KBM-7 (cell line): ENCODE data around the gene ACSM2B.
A peak's percentile ranks its signal among the peaks of the same experiment; 100 is the strongest.
"Not testable (repeated sequence)": the region's sequence is repeated elsewhere in the genome, so short reads cannot be mapped to it uniquely, and the experiment has no call there.

ENCODE experiments used
- DNase-seq: peaks from one replicate; pipeline ENCODE4 v3.0.0-alpha.2; 2015
- in situ Hi-C: fragments of 300-500 bp; cut with MboI; formaldehyde crosslinking; loops from 2 replicates; pipeline ENCODE4 v1.14.3; 2020; ENCODE audit warnings: low sequenced_read_pairs, low pct_unique_long_range_greater_than_20kb, mixed read lengths

Gene ACSM2B

GRCh38 chr16:20576145-20576544 lies at the start of gene ACSM2B:
Gene ACSM2B (minus strand): TSS chr16:20576367. CDS start chr16:20564845, 11,522 bp downstream.
- DNase-seq, in situ Hi-C loops: not testable (repeated sequence)

- DNase-seq, result no peak
- in situ Hi-C loops, result no loop called here
These were observed 49.0 kb upstream of the ACSM2B start for GRCh38 chr16:20624882-20625807.

GRCh38 chr16:20624205-20624604 lies 48.0 kb upstream of the ACSM2B start:
- DNase-seq, result no peak
- in situ Hi-C loops, result no loop called here

- DNase-seq, result no peak
- in situ Hi-C loops, result no loop called here
These were observed 46.3 kb upstream of the ACSM2B start for GRCh38 chr16:20622498-20622870.

GRCh38 chr16:20621406-20621805 lies 45.2 kb upstream of the ACSM2B start:
- DNase-seq, result no peak

GRCh38 chr16:20620770-20621169 lies 44.6 kb upstream of the ACSM2B start:
- no peak for DNase-seq
- in situ Hi-C loops, result no loop called here

More at GRCh38 chr16:20621406-20621805, 45.2 kb upstream of the ACSM2B start:
- in situ Hi-C loops, result no loop called here

- in situ Hi-C loops, result no loop called here
These were observed 43.8 kb upstream of the ACSM2B start for GRCh38 chr16:20620003-20620402.

GRCh38 chr16:20617271-20617670 lies 41.1 kb upstream of the ACSM2B start:
- DNase-seq, result no peak
- in situ Hi-C loops, result no loop called here

More at GRCh38 chr16:20620003-20620402, 43.8 kb upstream of the ACSM2B start:
- DNase-seq, result no peak

- in situ Hi-C loops, result no loop called here
These were observed 38.3 kb upstream of the ACSM2B start for GRCh38 chr16:20614186-20615141.

GRCh38 chr16:20613481-20614185 lies 37.5 kb upstream of the ACSM2B start:
- no peak for DNase-seq
- in situ Hi-C loops, result no loop called here

More at GRCh38 chr16:20614186-20615141, 38.3 kb upstream of the ACSM2B start:
- no peak for DNase-seq

- in situ Hi-C loops, result no loop called here
These were observed 36.6 kb upstream of the ACSM2B start for GRCh38 chr16:20612551-20613480.

GRCh38 chr16:20611975-20612481 lies 35.9 kb upstream of the ACSM2B start:
- no peak for DNase-seq
- in situ Hi-C loops, result no loop called here

More at GRCh38 chr16:20612551-20613480, 36.6 kb upstream of the ACSM2B start:
- DNase-seq, result no peak

- in situ Hi-C loops, result no loop called here
- no peak for DNase-seq
These were observed 35.3 kb upstream of the ACSM2B start for GRCh38 chr16:20611350-20611902.

GRCh38 chr16:20610892-20611349 lies 34.8 kb upstream of the ACSM2B start:
- DNase-seq, result no peak
- in situ Hi-C loops, result no loop called here

GRCh38 chr16:20610211-20610891 lies 34.2 kb upstream of the ACSM2B start:
- no peak for DNase-seq
- in situ Hi-C loops, result no loop called here

GRCh38 chr16:20602205-20602604 lies 26.0 kb upstream of the ACSM2B start:
- DNase-seq, result peak; percentile 36

GRCh38 chr16:20599475-20599874 lies 23.3 kb upstream of the ACSM2B start:
- DNase-seq, in situ Hi-C loops: not testable (repeated sequence)

More at GRCh38 chr16:20602205-20602604, 26.0 kb upstream of the ACSM2B start:
- in situ Hi-C loops, result not testable (repeated sequence)
